ENCODE measurements around the gene SMARCD3. TPM values are rescaled to one million over a fixed set of nuclear protein-coding genes. Genes with fewer than 3 reads are reported as not detected.

The SMARCD3 gene
- total and polyA plus RNA-seq, 2 of the 13 experiments (the other 11 are each of a cell fraction or from before 2014, with no cell fraction given): 0.20 to 0.62 TPM

DNA sequence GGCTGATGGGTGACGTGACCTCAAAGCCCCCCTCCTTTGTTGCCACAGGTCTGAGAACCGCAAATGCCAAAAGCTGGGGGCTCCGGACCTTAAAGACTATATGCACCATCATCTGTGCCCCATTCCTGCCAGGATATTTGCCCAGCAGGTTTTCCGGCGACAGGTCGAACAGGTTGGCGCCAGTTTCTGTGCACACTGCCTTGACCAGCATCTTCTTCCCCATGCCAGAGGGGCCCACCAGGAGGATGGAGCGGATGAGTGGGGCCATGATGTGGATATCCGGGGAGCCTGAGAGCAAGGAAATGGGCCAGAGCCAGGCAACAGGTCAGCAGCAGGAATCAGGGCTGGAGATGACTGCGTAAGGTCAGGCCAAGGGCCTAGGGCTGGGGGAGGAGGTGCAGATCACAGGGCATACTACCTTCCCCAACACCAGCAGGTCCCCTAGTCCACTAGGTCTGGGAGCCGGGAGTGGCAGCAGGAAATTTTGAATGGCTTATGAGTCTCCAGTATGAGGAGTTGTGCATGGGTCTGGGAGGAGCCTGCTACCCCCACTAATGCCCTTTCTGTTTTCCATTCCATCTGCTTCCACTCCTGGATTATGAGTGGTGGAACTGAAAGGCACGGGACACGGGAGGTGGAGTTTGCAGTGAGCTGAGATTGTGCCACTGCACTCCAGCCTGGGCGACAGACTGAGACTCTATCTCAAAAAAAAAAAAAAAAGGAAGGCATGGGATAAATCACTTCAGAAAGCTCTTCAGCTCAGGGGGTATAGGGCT lies 55.1 kb downstream of the SMARCD3 start (continued):
- TF ChIP-seq ZHX2 (IDR thresholded peaks at IDR 0.05; ENCODE audit: low read depth) (no peak), ZHX2 (CRISPR knock-in tag; IDR thresholded peaks at IDR 0.05; ENCODE audit: borderline replicate concordance) (no peak), MTA1 (CRISPR knock-in tag; IDR thresholded peaks at IDR 0.05; ENCODE audit: borderline replicate concordance) (no peak), TEF (CRISPR knock-in tag; IDR thresholded peaks at IDR 0.05) (no peak)

All from HepG2 (cell line).